Effector CD4-positive, alpha-beta T cell (primary cell): ENCODE measurements around the gene PHF19.

Source experiments
- DNase-seq: peaks from one replicate; pipeline ENCODE4 v3.0.0-alpha.2; 2020

The PHF19 gene

GRCh38 chr9:120891884-120892747 is 15.1 kb upstream of the PHF19 start:
- no peak for DNase-seq

- peak; percentile 59 for DNase-seq
Measured at GRCh38 chr9:120891245-120891883, 14.4 kb upstream of the PHF19 start.

- no peak for DNase-seq
Measured at GRCh38 chr9:120890320-120891244, 13.6 kb upstream of the PHF19 start.

- DNase-seq: no peak
Measured at GRCh38 chr9:120889606-120890271, 12.8 kb upstream of the PHF19 start.

GRCh38 chr9:120888626-120889025 is 11.6 kb upstream of the PHF19 start:
- no peak for DNase-seq

- DNase-seq: no peak
Measured at GRCh38 chr9:120886490-120886967, 9.5 kb upstream of the PHF19 start.

- no peak for DNase-seq
Measured at GRCh38 chr9:120885958-120886357, 9.0 kb upstream of the PHF19 start.

GRCh38 chr9:120885457-120885856 is 8.5 kb upstream of the PHF19 start:
- DNase-seq: no peak

GRCh38 chr9:120883608-120883996 is 6.6 kb upstream of the PHF19 start:
- DNase-seq: no peak

- DNase-seq: no peak
Measured at GRCh38 chr9:120882935-120883607, 6.1 kb upstream of the PHF19 start.

GRCh38 chr9:120879446-120879845 is 2.5 kb upstream of the PHF19 start:
- no peak for DNase-seq

- DNase-seq: no peak
Measured at GRCh38 chr9:120878188-120879130, 1.5 kb upstream of the PHF19 start.

- DNase-seq: peak; percentile 55
Measured at GRCh38 chr9:120877276-120878034, 467 bp upstream of the PHF19 start.

GRCh38 chr9:120875954-120876841 is 790 bp downstream of the PHF19 start:
- peak; percentile 77 for DNase-seq

GRCh38 chr9:120875643-120875953 is 1.4 kb downstream of the PHF19 start:
- DNase-seq: no peak

- no peak for DNase-seq
Measured at GRCh38 chr9:120875195-120875565, 1.8 kb downstream of the PHF19 start.

- no peak for DNase-seq
Measured at GRCh38 chr9:120874226-120875194, 2.5 kb downstream of the PHF19 start.

- no peak for DNase-seq
Measured at GRCh38 chr9:120873512-120873911, 3.5 kb downstream of the PHF19 start.
